Measurements from ENCODE around the gene VHLL.

- TF ChIP-seq, protein P1, sequence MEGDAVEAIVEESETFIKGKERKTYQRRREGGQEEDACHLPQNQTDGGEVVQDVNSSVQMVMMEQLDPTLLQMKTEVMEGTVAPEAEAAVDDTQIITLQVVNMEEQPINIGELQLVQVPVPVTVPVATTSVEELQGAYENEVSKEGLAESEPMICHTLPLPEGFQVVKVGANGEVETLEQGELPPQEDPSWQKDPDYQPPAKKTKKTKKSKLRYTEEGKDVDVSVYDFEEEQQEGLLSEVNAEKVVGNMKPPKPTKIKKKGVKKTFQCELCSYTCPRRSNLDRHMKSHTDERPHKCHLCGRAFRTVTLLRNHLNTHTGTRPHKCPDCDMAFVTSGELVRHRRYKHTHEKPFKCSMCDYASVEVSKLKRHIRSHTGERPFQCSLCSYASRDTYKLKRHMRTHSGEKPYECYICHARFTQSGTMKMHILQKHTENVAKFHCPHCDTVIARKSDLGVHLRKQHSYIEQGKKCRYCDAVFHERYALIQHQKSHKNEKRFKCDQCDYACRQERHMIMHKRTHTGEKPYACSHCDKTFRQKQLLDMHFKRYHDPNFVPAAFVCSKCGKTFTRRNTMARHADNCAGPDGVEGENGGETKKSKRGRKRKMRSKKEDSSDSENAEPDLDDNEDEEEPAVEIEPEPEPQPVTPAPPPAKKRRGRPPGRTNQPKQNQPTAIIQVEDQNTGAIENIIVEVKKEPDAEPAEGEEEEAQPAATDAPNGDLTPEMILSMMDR (IDR thresholded peaks at IDR 0.05) = no peak
- TF ChIP-seq POLR2A (IDR thresholded peaks at IDR 0.05) = no peak
Observed at GRCh38 chr1:156263288-156263655, 35.8 kb downstream of the VHLL start.
